ENCODE measurements around the gene PRKAG2.

The PRKAG2 gene

GRCh38 chr7:151515276-151515565, 361.7 kb downstream of the PRKAG2 start:
- no peak for TF ChIP-seq Cebpa-rat (IDR thresholded peaks at IDR 0.05)
- H3K9ac ChIP-seq: no peak overlapping the region

GRCh38 chr7:151514461-151515275, 362.2 kb downstream of the PRKAG2 start:
- Histone ChIP-seq H3K27me3 (no peaks in the 10 kb centered on the region), H3K4me3 (peak overlapping the region in 1 of 10 experiments; percentile 7; a peak in 2 of 20 replicates), H3K4me2 (peak overlapping the region in 3 of 11 experiments; percentile 24 to 99 (median 87); a peak in 5 of 22 replicates), H3K27ac (peak overlapping the region in 1 of 11 experiments; percentile 10; a peak in 1 of 22 replicates), H4K20me1 (peaks cover 61 to 95% (median 91%) of the 10 kb centered on the region in 11 experiments), H3K9ac (no peak overlapping the region), H3K4me1 (peaks cover 14 to 80% (median 23%) of the 10 kb centered on the region in 10 experiments), H3K36me3 (peaks cover 0 to 77% (median 64%) of the 10 kb centered on the region in 11 experiments; a peak in 19 of 22 replicates), H3K9me3 (replicated peaks in 1 of 11) (peaks cover 0 to 74% (median 65%) of the 10 kb centered on the region in 11 experiments; a peak in 20 of 22 replicates)
- TF ChIP-seq Cebpa-rat (IDR thresholded peaks at IDR 0.05): no peak

More at GRCh38 chr7:151515276-151515565, 361.7 kb downstream of the PRKAG2 start:
- Histone ChIP-seq H4K20me1 (peaks cover 56 to 90% (median 86%) of the 10 kb centered on the region in 11 experiments), H3K9me3 (replicated peaks in 1 of 11) (peaks cover 0 to 70% (median 61%) of the 10 kb centered on the region in 11 experiments; a peak in 20 of 22 replicates), H3K4me3 (no peak overlapping the region), H3K36me3 (peaks cover 0 to 71% (median 59%) of the 10 kb centered on the region in 11 experiments; a peak in 19 of 22 replicates), H3K4me1 (peaks cover 15 to 74% (median 23%) of the 10 kb centered on the region in 10 experiments), H3K27me3 (no peaks in the 10 kb centered on the region), H3K4me2 (peak overlapping the region in 3 of 11 experiments; percentile 24 to 99 (median 87); a peak in 5 of 22 replicates), H3K27ac (peak overlapping the region in 1 of 11 experiments; percentile 10; a peak in 1 of 22 replicates)

GRCh38 chr7:151513133-151513532, 363.8 kb downstream of the PRKAG2 start:
- no peak overlapping the region for H3K9ac ChIP-seq
- peak overlapping the region in 2 of 11 experiments; percentile 39 to 42; a peak in 2 of 22 replicates for H3K4me2 ChIP-seq
- peaks cover 0 to 83% (median 74%) of the 10 kb centered on the region in 11 experiments; a peak in 20 of 22 replicates for H3K9me3 ChIP-seq (replicated peaks in 1 of 11)
- no peaks in the 10 kb centered on the region for H3K27me3 ChIP-seq
- TF ChIP-seq Cebpa-rat (IDR thresholded peaks at IDR 0.05): no peak
- peaks cover 67 to 100% (median 99%) of the 10 kb centered on the region in 11 experiments for H4K20me1 ChIP-seq
- H3K36me3 ChIP-seq: peaks cover 0 to 86% (median 69%) of the 10 kb centered on the region in 11 experiments; a peak in 19 of 22 replicates
- H3K4me3 ChIP-seq: peak overlapping the region in 2 of 10 experiments; percentile 7 to 12; a peak in 1 of 20 replicates
- peaks cover 16 to 84% (median 31%) of the 10 kb centered on the region in 10 experiments for H3K4me1 ChIP-seq
- no peak overlapping the region for H3K27ac ChIP-seq

GRCh38 chr7:151512353-151512752, 364.6 kb downstream of the PRKAG2 start:
- Histone ChIP-seq H3K27ac (no peak overlapping the region), H3K27me3 (no peaks in the 10 kb centered on the region), H4K20me1 (peaks cover 67 to 100% (median 99%) of the 10 kb centered on the region in 11 experiments), H3K4me1 (peaks cover 15 to 78% (median 26%) of the 10 kb centered on the region in 10 experiments), H3K9me3 (replicated peaks in 1 of 11) (peaks cover 0 to 83% (median 74%) of the 10 kb centered on the region in 11 experiments; a peak in 20 of 22 replicates), H3K4me3 (no peak overlapping the region), H3K36me3 (peaks cover 0 to 94% (median 73%) of the 10 kb centered on the region in 11 experiments; a peak in 19 of 22 replicates), H3K4me2 (peak overlapping the region in 3 of 11 experiments; percentile 37 to 42 (median 39); a peak in 6 of 22 replicates), H3K9ac (no peak overlapping the region)
- no peak for TF ChIP-seq Cebpa-rat (IDR thresholded peaks at IDR 0.05)

GRCh38 chr7:151511946-151512345, 365.0 kb downstream of the PRKAG2 start:
- no peak overlapping the region for H3K27ac ChIP-seq
- H3K27me3 ChIP-seq: no peaks in the 10 kb centered on the region
- no peak for TF ChIP-seq Cebpa-rat (IDR thresholded peaks at IDR 0.05)
- H3K4me3 ChIP-seq: no peak overlapping the region
- H4K20me1 ChIP-seq: peaks cover 67 to 100% (median 99%) of the 10 kb centered on the region in 11 experiments
- peaks cover 0 to 94% (median 71%) of the 10 kb centered on the region in 11 experiments; a peak in 19 of 22 replicates for H3K36me3 ChIP-seq
- H3K9ac ChIP-seq: no peak overlapping the region
- H3K4me1 ChIP-seq: peaks cover 11 to 78% (median 22%) of the 10 kb centered on the region in 10 experiments
- H3K9me3 ChIP-seq (replicated peaks in 1 of 11): peaks cover 0 to 81% (median 74%) of the 10 kb centered on the region in 11 experiments; a peak in 20 of 22 replicates
- peak overlapping the region in 3 of 11 experiments; percentile 37 to 42 (median 39); a peak in 4 of 22 replicates for H3K4me2 ChIP-seq

- H3K4me2 ChIP-seq: no peak overlapping the region
- H3K9me3 ChIP-seq (replicated peaks in 1 of 11): peaks cover 0 to 86% (median 75%) of the 10 kb centered on the region in 11 experiments; a peak in 20 of 22 replicates
- no peak for TF ChIP-seq Cebpa-rat (IDR thresholded peaks at IDR 0.05)
- H4K20me1 ChIP-seq: peaks cover 68 to 100% (median 99%) of the 10 kb centered on the region in 11 experiments
- no peak overlapping the region for H3K4me3 ChIP-seq
- peaks cover 0 to 88% (median 71%) of the 10 kb centered on the region in 11 experiments; a peak in 19 of 22 replicates for H3K36me3 ChIP-seq
- peaks cover 4 to 77% (median 15%) of the 10 kb centered on the region in 10 experiments; a peak in 12 of 20 replicates for H3K4me1 ChIP-seq
- no peak overlapping the region for H3K27ac ChIP-seq
- H3K9ac ChIP-seq: no peak overlapping the region
- no peaks in the 10 kb centered on the region for H3K27me3 ChIP-seq
Measured at GRCh38 chr7:151511270-151511669, 365.6 kb downstream of the PRKAG2 start.

GRCh38 chr7:151509670-151510333, 367.1 kb downstream of the PRKAG2 start:
- H3K36me3 ChIP-seq: peaks cover 0 to 83% (median 61%) of the 10 kb centered on the region in 11 experiments; a peak in 19 of 22 replicates
- no peak for TF ChIP-seq Cebpa-rat (IDR thresholded peaks at IDR 0.05)
- H3K4me3 ChIP-seq: no peak overlapping the region
- H3K27ac ChIP-seq: no peak overlapping the region
- H3K4me2 ChIP-seq: peak overlapping the region in 1 of 11 experiments; percentile 0; a peak in 1 of 22 replicates
- peaks cover 61 to 100% (median 98%) of the 10 kb centered on the region in 11 experiments for H4K20me1 ChIP-seq
- H3K9ac ChIP-seq: no peak overlapping the region
- no peaks in the 10 kb centered on the region for H3K27me3 ChIP-seq
- H3K9me3 ChIP-seq (replicated peaks in 1 of 11): peaks cover 0 to 85% (median 73%) of the 10 kb centered on the region in 11 experiments; a peak in 20 of 22 replicates
- peaks cover 0 to 66% (median 13%) of the 10 kb centered on the region in 10 experiments; a peak in 8 of 20 replicates for H3K4me1 ChIP-seq

- Histone ChIP-seq H4K20me1 (peaks cover 69 to 100% (median 99%) of the 10 kb centered on the region in 11 experiments), H3K9ac (no peak overlapping the region), H3K27me3 (no peaks in the 10 kb centered on the region), H3K27ac (no peak overlapping the region), H3K4me3 (no peak overlapping the region), H3K36me3 (peaks cover 0 to 82% (median 60%) of the 10 kb centered on the region in 11 experiments; a peak in 19 of 22 replicates), H3K4me2 (no peak overlapping the region), H3K4me1 (peaks cover 5 to 66% (median 13%) of the 10 kb centered on the region in 10 experiments; a peak in 8 of 20 replicates), H3K9me3 (replicated peaks in 1 of 11) (peaks cover 0 to 85% (median 72%) of the 10 kb centered on the region in 11 experiments; a peak in 19 of 22 replicates)
- no peak for TF ChIP-seq Cebpa-rat (IDR thresholded peaks at IDR 0.05)
Measured at GRCh38 chr7:151508991-151509390, 367.9 kb downstream of the PRKAG2 start.

Measured in BLaER1 treated with 17β-estradiol and CSF1 and Interleukin-3, amounts not matched to agents 10 nM and 100 nM (cell line).